Neural progenitor cell (in vitro differentiated cells): ENCODE results near the gene VAV3.

Source experiments
- CTCF ChIP-seq: fragments of 200-600 bp; sonication (generic); IDR thresholded peaks from 2 replicates; pipeline ENCODE4 v1.5.1; 2017; ENCODE audit warnings: antibody characterized with exemption, mild to moderate bottlenecking
- EZH2 ChIP-seq: fragments of 200-600 bp; sonication (generic); IDR thresholded peaks from 2 replicates; pipeline ENCODE4 v1.6.1; 2017; ENCODE audit warnings: antibody characterized with exemption, mild to moderate bottlenecking, moderate library complexity
- EZH2phosphoT487 ChIP-seq: fragments of 200-600 bp; sonication (generic); IDR thresholded peaks from 2 replicates; pipeline ENCODE4 v1.6.1; 2017; ENCODE audit warnings: antibody characterized with exemption

- TF ChIP-seq CTCF (no peak), EZH2phosphoT487 (no peak), EZH2 (no peak)
Observed at GRCh38 chr1:107946794-107947193, 18.2 kb downstream of the VAV3 start.
